Stimulated activated CD8-positive, alpha-beta memory T cell treated with anti-CD3 and anti-CD28 coated beads, Interleukin-7, amount 100 ng/mL, for 4 hours (primary cell): ENCODE results near the gene HUS1B.
"Not testable (repeated sequence)": the region's sequence is repeated elsewhere in the genome, so short reads cannot be mapped to it uniquely, and the experiment has no call there.

ENCODE experiments used
- DNase-seq, 2 donors: peaks; one replicate each; pipeline ENCODE4 v3.0.0-alpha.2; 2020; ENCODE audit warnings: low read depth in 2 of 2

Gene HUS1B

GRCh38 chr6:656460-657252 lies at the start of gene HUS1B:
TSS of gene HUS1B (minus strand) at chr6:657100. CDS start at chr6:656944, 156 bp downstream.
- DNase-seq, result no peak

- no peak for DNase-seq
These were observed 49.2 kb upstream of the HUS1B start for GRCh38 chr6:706146-706545.

- DNase-seq, result no peak
These were observed 48.1 kb upstream of the HUS1B start for GRCh38 chr6:705047-705446.

GRCh38 chr6:704046-704445 lies 47.1 kb upstream of the HUS1B start:
- DNase-seq, result no peak

GRCh38 chr6:703552-703951 lies 46.7 kb upstream of the HUS1B start:
- no peak for DNase-seq

GRCh38 chr6:701700-702479 lies 45.0 kb upstream of the HUS1B start:
- no peak for DNase-seq

- DNase-seq, result no peak
These were observed 44.3 kb upstream of the HUS1B start for GRCh38 chr6:701215-701614.

GRCh38 chr6:700490-700889 lies 43.6 kb upstream of the HUS1B start:
- no peak for DNase-seq

GRCh38 chr6:699319-699718 lies 42.4 kb upstream of the HUS1B start:
- DNase-seq, result no peak

GRCh38 chr6:694431-695126 lies 37.7 kb upstream of the HUS1B start:
- DNase-seq, result not testable (repeated sequence)

- no peak for DNase-seq
These were observed 36.8 kb upstream of the HUS1B start for GRCh38 chr6:693723-694009.

GRCh38 chr6:692858-693722 lies 36.2 kb upstream of the HUS1B start, which contains the start of gene EXOC2:
TSS of gene EXOC2 (minus strand) at chr6:693139. CDS start at chr6:637818, 55,321 bp downstream.
- peak; percentile 60 to 79 for DNase-seq

GRCh38 chr6:692356-692851 lies 35.5 kb upstream of the HUS1B start:
- DNase-seq, result peak; percentile 65 to 73

GRCh38 chr6:689223-689622 lies 32.3 kb upstream of the HUS1B start:
- no peak for DNase-seq

GRCh38 chr6:686497-686896 lies 29.6 kb upstream of the HUS1B start:
- no peak for DNase-seq

GRCh38 chr6:684831-685636 lies 28.1 kb upstream of the HUS1B start:
- no peak for DNase-seq

GRCh38 chr6:683742-684440 lies 27.0 kb upstream of the HUS1B start:
- no peak for DNase-seq

- no peak for DNase-seq
These were observed 23.9 kb upstream of the HUS1B start for GRCh38 chr6:680666-681340.

GRCh38 chr6:680251-680650 lies 23.4 kb upstream of the HUS1B start:
- no peak for DNase-seq
